Endometrial microvascular endothelial cells (primary cell): ENCODE measurements around the gene ATXN7L3B. TPM values are rescaled to one million over a fixed set of nuclear protein-coding genes. Genes with fewer than 3 reads are reported as not detected.

Experiments used
- in situ Hi-C: cut with HindIII; loops from 2 replicates; pipeline ENCODE4 v1.10.0; 2017; ENCODE audit warnings: low sequenced_read_pairs, low pct_unique_long_range_greater_than_20kb; ENCODE audit errors: inconsistent ontology term
- total RNA-seq: library from RNA; depleted of rRNA; stranded (reverse); fragments of >200 nt; gene quantifications from one replicate; pipeline ENCODE4 v1.2.3, GENCODE V29; 2015; ENCODE audit errors: inconsistent ontology term

The ATXN7L3B gene
- total RNA-seq, 1 donor from 2014 or later = 15.9 TPM

GRCh38 chr12:74539765-74540526, 2.3 kb downstream of the ATXN7L3B start:
- in situ Hi-C loops = no loop called here

GRCh38 chr12:74541074-74541473, 3.4 kb downstream of the ATXN7L3B start:
- in situ Hi-C loops = no loop called here

- in situ Hi-C loops = no loop called here
These were observed 9.6 kb downstream of the ATXN7L3B start for GRCh38 chr12:74547249-74547648.

GRCh38 chr12:74551291-74551690, 13.7 kb downstream of the ATXN7L3B start:
- in situ Hi-C loops = no loop called here

GRCh38 chr12:74552201-74552600, 14.6 kb downstream of the ATXN7L3B start:
- in situ Hi-C loops = no loop called here

GRCh38 chr12:74559728-74560127, 22.1 kb downstream of the ATXN7L3B start:
- in situ Hi-C loops = no loop called here

GRCh38 chr12:74563927-74564326, 26.3 kb downstream of the ATXN7L3B start:
- in situ Hi-C loops = no loop called here

- in situ Hi-C loops = no loop called here
These were observed 40.9 kb downstream of the ATXN7L3B start for GRCh38 chr12:74578486-74578885.

GRCh38 chr12:74579446-74579845, 41.8 kb downstream of the ATXN7L3B start:
- in situ Hi-C loops = no loop called here

GRCh38 chr12:74579981-74580380, 42.3 kb downstream of the ATXN7L3B start:
- in situ Hi-C loops = no loop called here

GRCh38 chr12:74581439-74581838, 43.8 kb downstream of the ATXN7L3B start:
- in situ Hi-C loops = no loop called here

- in situ Hi-C loops = no loop called here
These were observed 46.9 kb downstream of the ATXN7L3B start for GRCh38 chr12:74584483-74585062.

- in situ Hi-C loops = no loop called here
These were observed 48.6 kb downstream of the ATXN7L3B start for GRCh38 chr12:74586251-74586650.
